ENCODE results near the gene C8B.

C8B gene

DNA sequence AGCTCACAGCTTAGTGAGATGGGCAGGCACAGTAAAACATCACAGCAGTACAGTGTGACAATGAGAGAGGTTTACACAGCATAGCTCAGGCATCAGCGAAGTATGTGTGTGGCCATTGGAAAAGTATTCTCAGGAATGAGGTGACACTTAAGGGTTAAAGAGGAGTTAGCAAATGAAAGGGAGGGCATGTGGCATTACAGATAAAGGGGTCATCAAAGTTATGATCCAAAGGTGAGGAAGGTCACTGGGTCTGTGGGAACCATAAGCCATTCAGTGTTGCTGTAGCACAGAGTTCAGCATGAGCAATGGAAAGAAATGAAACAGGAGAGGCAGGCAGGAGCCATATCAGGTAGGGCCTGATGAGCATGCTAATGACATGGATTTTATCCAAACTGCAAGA lies 4.5 kb upstream of the C8B start:
- H3K27me3 ChIP-seq (ENCODE audit: insufficient read depth, insufficient read length) = peaks cover 3% of the 10 kb centered on the region
- TF ChIP-seq SUZ12 (IDR thresholded peaks at IDR 0.05; ENCODE audit: extremely low read depth, insufficient read depth, insufficient read length) = no peak
- no peak for TF ChIP-seq ZNF274 (IDR thresholded peaks at IDR 0.05; ENCODE audit: low read depth, low read length)
- no peak for TF ChIP-seq YY1 (IDR thresholded peaks at IDR 0.05; ENCODE audit: insufficient read depth, insufficient read length)

DNA sequence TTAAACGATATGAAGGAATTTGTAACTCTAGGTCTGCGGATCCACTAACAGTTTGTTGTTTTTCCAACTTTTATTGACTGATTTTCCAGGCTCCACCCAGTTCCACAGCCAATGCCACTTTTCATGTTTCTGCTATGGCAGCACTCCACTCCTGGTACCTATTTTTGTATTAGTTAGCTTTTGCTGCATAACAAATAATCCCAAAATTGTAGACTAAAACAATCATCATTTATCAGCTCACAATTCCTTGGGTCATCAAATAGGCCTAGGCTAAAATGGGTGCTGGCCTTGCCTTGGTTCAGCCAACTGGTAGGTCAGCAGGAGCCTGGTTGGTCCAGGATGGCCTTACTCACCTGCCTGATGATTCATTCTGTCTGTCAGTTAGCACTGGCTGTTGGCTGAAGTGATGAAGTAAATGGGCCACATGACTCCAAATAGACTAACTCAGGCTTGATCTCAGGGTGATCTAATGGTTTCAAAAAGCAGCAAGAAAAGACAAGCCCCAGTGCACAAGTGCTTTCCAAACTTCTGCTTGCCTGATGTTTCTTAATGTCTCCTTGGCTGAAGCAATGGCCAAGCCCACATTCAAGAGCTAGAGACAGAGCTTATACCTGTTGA lies 3.2 kb upstream of the C8B start:
- Histone ChIP-seq H3K9ac (ENCODE audit: insufficient read length, low read depth) (no peak overlapping the region), H3K36me3 (ENCODE audit: insufficient read depth, insufficient read length, low read length) (no peaks in the 10 kb centered on the region), H3K4me1 (ENCODE audit: insufficient read depth, insufficient read length) (no peaks in the 10 kb centered on the region), H3K9me3 (ENCODE audit: insufficient read depth, low read length) (no peaks in the 10 kb centered on the region), H3K4me3 (ENCODE audit: insufficient read length, low read depth) (no peak overlapping the region), H3K27me3 (ENCODE audit: insufficient read depth, insufficient read length) (peaks cover 3% of the 10 kb centered on the region)
- no peak for DNase-seq (ENCODE audit: low read depth, low spot score)
- TF ChIP-seq ZNF274 (IDR thresholded peaks at IDR 0.05; ENCODE audit: low read depth, low read length) (no peak), YY1 (IDR thresholded peaks at IDR 0.05; ENCODE audit: insufficient read depth, insufficient read length) (no peak), SUZ12 (IDR thresholded peaks at IDR 0.05; ENCODE audit: extremely low read depth, insufficient read depth, insufficient read length) (no peak)

More for the DNA sequence above, 4.5 kb upstream of the C8B start:
- H3K4me1 ChIP-seq (ENCODE audit: insufficient read depth, insufficient read length) = no peaks in the 10 kb centered on the region
- H3K9ac ChIP-seq (ENCODE audit: insufficient read length, low read depth) = no peak overlapping the region
- DNase-seq (ENCODE audit: low read depth, low spot score) = no peak
- H3K9me3 ChIP-seq (ENCODE audit: insufficient read depth, low read length) = no peaks in the 10 kb centered on the region
- no peak overlapping the region for H3K4me3 ChIP-seq (ENCODE audit: insufficient read length, low read depth)
- no peaks in the 10 kb centered on the region for H3K36me3 ChIP-seq (ENCODE audit: insufficient read depth, insufficient read length, low read length)

DNA sequence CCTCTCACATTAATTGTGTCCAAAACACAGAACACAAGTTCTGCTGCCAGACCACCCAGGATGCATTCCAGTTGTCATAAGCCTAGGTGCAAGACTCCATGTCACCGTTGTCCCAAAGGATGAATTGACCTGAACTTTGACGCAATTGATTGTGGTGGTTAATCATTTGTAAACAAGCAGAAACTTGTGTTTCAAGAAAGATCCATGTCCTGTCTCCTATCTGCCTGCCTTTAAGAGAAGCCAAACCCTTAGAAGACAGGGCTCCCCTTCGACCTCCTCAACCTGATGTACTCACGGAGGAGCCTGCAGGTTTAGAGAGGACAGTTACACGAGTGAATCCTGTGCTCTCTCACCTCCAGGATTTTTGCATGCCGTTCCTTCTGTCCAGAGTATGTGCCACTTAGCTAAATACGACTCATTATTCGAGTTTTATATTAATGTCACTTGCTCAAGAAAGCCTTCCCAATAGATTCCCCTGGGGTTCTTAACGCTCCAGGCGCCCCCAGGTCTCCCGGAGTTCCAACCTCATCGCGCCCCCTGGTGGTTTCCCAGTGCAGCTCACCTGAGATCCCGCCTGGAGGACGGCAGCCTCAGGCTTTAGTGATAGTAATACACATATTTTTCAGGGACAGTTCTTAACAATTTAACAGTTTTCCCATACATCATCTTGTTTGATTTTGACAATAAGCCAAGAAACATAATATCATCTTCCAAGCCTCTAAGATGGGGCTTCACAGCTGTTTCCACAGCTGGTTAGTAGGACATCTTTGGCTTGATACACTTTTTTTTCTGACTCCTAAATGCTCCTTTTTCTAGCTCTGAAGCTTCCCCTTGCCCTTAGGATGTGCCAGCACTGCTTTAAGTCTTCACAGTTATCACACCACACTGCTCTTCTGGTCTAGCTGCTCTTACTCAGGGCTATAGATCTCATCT lies 2.4 kb upstream of the C8B start:
- Histone ChIP-seq H3K9ac (ENCODE audit: insufficient read length, low read depth) (no peak overlapping the region), H3K27me3 (ENCODE audit: insufficient read depth, insufficient read length) (peaks cover 3% of the 10 kb centered on the region), H3K4me3 (ENCODE audit: insufficient read length, low read depth) (no peak overlapping the region), H3K4me1 (ENCODE audit: insufficient read depth, insufficient read length) (no peaks in the 10 kb centered on the region), H3K36me3 (ENCODE audit: insufficient read depth, insufficient read length, low read length) (no peaks in the 10 kb centered on the region), H3K9me3 (ENCODE audit: insufficient read depth, low read length) (no peaks in the 10 kb centered on the region)
- DNase-seq (ENCODE audit: low read depth, low spot score) = peak; percentile 39
- TF ChIP-seq ZNF274 (IDR thresholded peaks at IDR 0.05; ENCODE audit: low read depth, low read length) (no peak), SUZ12 (IDR thresholded peaks at IDR 0.05; ENCODE audit: extremely low read depth, insufficient read depth, insufficient read length) (no peak), YY1 (IDR thresholded peaks at IDR 0.05; ENCODE audit: insufficient read depth, insufficient read length) (no peak)

DNA sequence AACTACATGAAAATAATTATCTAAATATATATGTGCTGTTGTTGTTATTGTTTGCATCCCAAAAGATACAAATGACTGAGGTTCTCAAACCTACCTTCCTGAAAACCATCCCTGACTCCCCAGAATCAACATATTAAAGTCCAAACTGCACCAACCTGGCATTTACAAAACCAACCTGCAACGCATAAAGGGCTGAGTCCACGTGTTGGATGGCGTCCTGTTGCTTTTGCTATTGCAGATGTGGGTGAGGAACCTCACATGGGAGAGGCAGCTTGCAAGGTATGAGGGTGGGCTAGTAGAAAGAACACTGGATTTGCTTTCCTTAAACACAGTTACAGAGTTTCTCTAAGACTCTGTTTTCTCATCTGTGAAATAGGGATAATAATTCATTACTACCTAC lies 1.5 kb upstream of the C8B start:
- H3K9me3 ChIP-seq (ENCODE audit: insufficient read depth, low read length) = no peaks in the 10 kb centered on the region
- TF ChIP-seq SUZ12 (IDR thresholded peaks at IDR 0.05; ENCODE audit: extremely low read depth, insufficient read depth, insufficient read length) (no peak), YY1 (IDR thresholded peaks at IDR 0.05; ENCODE audit: insufficient read depth, insufficient read length) (no peak), ZNF274 (IDR thresholded peaks at IDR 0.05; ENCODE audit: low read depth, low read length) (no peak)

DNA sequence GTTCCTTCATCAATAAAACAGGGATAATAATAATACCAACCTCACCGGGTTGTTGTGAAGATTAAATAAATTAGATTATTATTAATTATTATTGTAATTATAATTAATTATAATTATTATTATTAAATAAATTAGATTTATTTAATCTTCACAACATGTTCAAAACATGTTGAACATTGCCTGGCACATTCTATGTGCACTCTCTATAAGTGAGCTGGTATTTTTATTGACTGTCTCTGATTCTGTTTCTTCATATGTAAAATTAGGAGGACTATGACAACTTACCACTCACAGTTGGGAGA lies 834 bp upstream of the C8B start:
- no peak overlapping the region for H3K4me3 ChIP-seq (ENCODE audit: insufficient read length, low read depth)
- no peaks in the 10 kb centered on the region for H3K9me3 ChIP-seq (ENCODE audit: insufficient read depth, low read length)
- H3K36me3 ChIP-seq (ENCODE audit: insufficient read depth, insufficient read length, low read length) = no peaks in the 10 kb centered on the region
- TF ChIP-seq ZNF274 (IDR thresholded peaks at IDR 0.05; ENCODE audit: low read depth, low read length) = no peak
- TF ChIP-seq SUZ12 (IDR thresholded peaks at IDR 0.05; ENCODE audit: extremely low read depth, insufficient read depth, insufficient read length) = no peak
- no peak for TF ChIP-seq YY1 (IDR thresholded peaks at IDR 0.05; ENCODE audit: insufficient read depth, insufficient read length)
- H3K9ac ChIP-seq (ENCODE audit: insufficient read length, low read depth) = no peak overlapping the region
- H3K27me3 ChIP-seq (ENCODE audit: insufficient read depth, insufficient read length) = peaks cover 3% of the 10 kb centered on the region
- no peaks in the 10 kb centered on the region for H3K4me1 ChIP-seq (ENCODE audit: insufficient read depth, insufficient read length)
- no peak for DNase-seq (ENCODE audit: low read depth, low spot score)

More for the DNA sequence above, 1.5 kb upstream of the C8B start:
- Histone ChIP-seq H3K27me3 (ENCODE audit: insufficient read depth, insufficient read length) (peaks cover 3% of the 10 kb centered on the region), H3K36me3 (ENCODE audit: insufficient read depth, insufficient read length, low read length) (no peaks in the 10 kb centered on the region), H3K9ac (ENCODE audit: insufficient read length, low read depth) (no peak overlapping the region), H3K4me1 (ENCODE audit: insufficient read depth, insufficient read length) (no peaks in the 10 kb centered on the region), H3K4me3 (ENCODE audit: insufficient read length, low read depth) (no peak overlapping the region)
- no peak for DNase-seq (ENCODE audit: low read depth, low spot score)

DNA sequence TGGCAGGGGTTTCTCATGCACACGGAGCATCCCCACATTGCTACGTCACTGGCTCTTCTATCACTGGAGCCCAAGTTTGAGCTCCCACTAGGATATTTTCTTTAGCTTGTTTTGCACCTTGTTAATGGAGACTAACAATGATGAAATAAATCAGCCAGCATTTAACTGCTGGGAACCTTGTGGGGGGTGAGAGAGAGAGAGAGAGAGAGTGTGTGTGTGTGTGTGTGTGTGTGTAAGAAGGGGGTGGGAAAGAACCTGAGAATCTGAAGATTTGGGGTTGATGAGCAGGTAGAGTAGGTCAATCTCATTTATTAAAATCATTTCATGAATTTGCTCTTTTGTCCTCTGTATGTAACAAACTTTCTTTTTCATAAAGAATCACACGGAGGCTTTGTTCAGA lies 624 bp downstream of the C8B start:
- Histone ChIP-seq H3K9ac (ENCODE audit: insufficient read length, low read depth) (no peak overlapping the region), H3K9me3 (ENCODE audit: insufficient read depth, low read length) (no peaks in the 10 kb centered on the region)

DNA sequence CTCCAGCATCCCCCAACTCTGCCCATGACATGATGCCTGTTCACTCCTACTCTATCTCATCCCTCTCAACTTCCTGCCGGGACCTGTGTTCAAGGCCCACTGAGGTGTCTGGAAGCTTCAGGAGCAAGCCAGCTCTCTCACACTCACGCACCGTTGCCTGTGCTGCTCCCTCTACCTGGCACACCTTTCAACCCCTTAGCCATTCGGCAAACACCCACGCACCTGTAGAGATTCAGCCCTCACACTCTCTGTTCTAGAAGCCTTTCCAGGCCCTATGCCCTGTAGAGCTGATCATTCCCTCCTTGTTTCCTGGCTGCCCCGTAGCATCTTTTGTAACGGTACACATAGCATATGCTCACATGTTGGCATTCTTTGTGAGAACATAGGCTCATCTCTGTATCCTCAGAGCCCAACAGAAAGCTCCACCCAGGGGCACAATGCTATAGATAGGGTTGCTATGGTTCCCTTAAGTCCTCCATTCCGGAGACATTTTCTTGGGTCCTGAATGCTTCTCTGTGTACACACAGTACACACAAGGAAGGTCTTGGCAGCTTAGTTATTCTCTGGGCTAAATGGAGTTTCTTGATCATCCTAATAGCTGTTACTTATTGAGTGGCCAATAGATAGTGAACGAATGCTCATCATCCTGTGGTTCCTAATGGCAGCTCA lies 1.3 kb downstream of the C8B start:
- Histone ChIP-seq H3K9ac (ENCODE audit: insufficient read length, low read depth) (no peak overlapping the region), H3K4me3 (ENCODE audit: insufficient read length, low read depth) (no peak overlapping the region), H3K9me3 (ENCODE audit: insufficient read depth, low read length) (no peaks in the 10 kb centered on the region), H3K36me3 (ENCODE audit: insufficient read depth, insufficient read length, low read length) (no peaks in the 10 kb centered on the region), H3K27me3 (ENCODE audit: insufficient read depth, insufficient read length) (no peaks in the 10 kb centered on the region), H3K4me1 (ENCODE audit: insufficient read depth, insufficient read length) (no peaks in the 10 kb centered on the region)
- DNase-seq (ENCODE audit: low read depth, low spot score) = no peak
- no peak for TF ChIP-seq YY1 (IDR thresholded peaks at IDR 0.05; ENCODE audit: insufficient read depth, insufficient read length)
- TF ChIP-seq SUZ12 (IDR thresholded peaks at IDR 0.05; ENCODE audit: extremely low read depth, insufficient read depth, insufficient read length) = no peak
- TF ChIP-seq ZNF274 (IDR thresholded peaks at IDR 0.05; ENCODE audit: low read depth, low read length) = no peak

More for the DNA sequence above, 624 bp downstream of the C8B start:
- Histone ChIP-seq H3K4me3 (ENCODE audit: insufficient read length, low read depth) (no peak overlapping the region), H3K36me3 (ENCODE audit: insufficient read depth, insufficient read length, low read length) (no peaks in the 10 kb centered on the region), H3K4me1 (ENCODE audit: insufficient read depth, insufficient read length) (no peaks in the 10 kb centered on the region), H3K27me3 (ENCODE audit: insufficient read depth, insufficient read length) (no peaks in the 10 kb centered on the region)
- no peak for TF ChIP-seq YY1 (IDR thresholded peaks at IDR 0.05; ENCODE audit: insufficient read depth, insufficient read length)
- no peak for TF ChIP-seq SUZ12 (IDR thresholded peaks at IDR 0.05; ENCODE audit: extremely low read depth, insufficient read depth, insufficient read length)
- no peak for TF ChIP-seq ZNF274 (IDR thresholded peaks at IDR 0.05; ENCODE audit: low read depth, low read length)
- DNase-seq (ENCODE audit: low read depth, low spot score) = no peak
